ENCODE data around the gene SNX1.
"Not testable (repeated sequence)": the region's sequence is repeated elsewhere in the genome, so short reads cannot be mapped to it uniquely, and the experiment has no call there.

Gene SNX1

DNA sequence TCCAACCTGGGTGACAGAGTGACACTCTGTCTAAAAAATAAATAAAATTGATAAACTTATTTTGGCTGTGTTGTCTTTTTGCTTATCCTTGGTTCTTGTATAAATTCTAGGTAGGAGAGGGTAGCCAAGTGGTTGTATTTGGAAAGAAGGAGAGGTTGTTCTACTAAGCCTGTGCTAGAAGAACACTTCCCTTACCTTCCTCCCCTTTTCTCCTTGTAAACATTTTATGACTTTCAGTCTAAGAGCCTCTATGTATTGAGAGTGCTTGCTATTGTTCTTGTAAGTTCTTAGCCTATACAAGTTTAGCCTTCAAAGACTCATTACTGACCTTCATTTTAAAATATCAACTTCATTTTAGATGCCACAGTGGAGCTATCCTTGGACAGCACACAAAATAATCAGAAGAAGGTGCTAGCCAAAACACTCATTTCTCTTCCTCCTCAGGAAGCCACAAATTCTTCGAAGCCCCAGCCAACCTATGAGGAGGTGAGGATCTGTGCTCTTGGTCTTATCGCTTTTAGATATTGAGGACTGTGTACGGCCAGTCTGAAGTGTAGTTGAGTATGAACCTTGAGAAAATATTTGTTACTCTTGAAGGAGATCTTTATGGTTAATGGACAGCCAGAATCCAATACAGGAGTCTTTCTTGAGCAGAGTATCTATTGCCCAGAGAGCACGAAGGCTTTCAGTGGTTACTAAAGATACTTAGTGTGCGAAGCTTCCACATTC lies 22.1 kb downstream of the SNX1 start:
- no peak overlapping the region for H3K4me3 ChIP-seq (ENCODE audit: low read length)
- TF ChIP-seq ZNF274 (IDR thresholded peaks at IDR 0.05; ENCODE audit: low read depth, low read length), result no peak

DNA sequence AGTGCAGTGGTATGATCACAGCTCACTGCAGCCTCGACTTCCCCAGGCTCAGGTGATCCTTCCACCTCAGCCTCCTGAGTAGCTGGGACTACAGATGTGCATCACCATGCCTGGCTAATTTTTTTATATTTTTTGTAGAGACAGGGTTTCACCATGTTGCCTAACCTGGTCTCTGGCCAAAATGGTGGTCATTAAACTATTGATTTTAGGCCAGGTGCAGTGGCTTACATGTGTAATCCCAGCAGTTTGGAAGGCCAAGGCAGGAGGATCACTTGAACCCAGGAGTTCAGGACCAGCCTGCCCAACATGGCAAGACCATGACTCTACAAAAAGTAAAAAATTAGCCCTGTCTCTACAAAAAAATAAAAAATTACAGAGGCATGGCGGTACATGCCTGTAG lies 24.5 kb downstream of the SNX1 start:
- not testable (repeated sequence) for H3K4me3 ChIP-seq (ENCODE audit: low read length)

DNA sequence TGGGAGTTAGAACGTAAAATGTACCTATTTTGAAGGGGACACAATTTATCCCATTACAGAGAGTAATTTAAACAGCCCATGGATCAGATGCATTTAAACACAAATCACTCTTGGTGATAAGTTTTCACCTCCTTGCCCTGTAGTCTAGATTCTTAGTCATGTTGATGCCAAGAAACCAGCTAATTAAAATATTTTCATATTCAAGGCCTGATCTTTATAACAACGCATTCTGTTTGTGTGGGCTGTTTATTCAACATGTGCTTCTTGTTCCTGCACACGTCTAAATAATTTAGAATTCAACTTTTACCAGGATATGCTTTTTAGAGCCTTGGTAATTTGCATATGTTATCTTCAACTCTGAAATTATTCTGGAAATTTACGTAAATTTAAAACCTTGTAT lies 25.8 kb downstream of the SNX1 start:
- no peak overlapping the region for H3K4me3 ChIP-seq (ENCODE audit: low read length)
- no peak for TF ChIP-seq ZNF274 (IDR thresholded peaks at IDR 0.05; ENCODE audit: low read depth, low read length)

DNA sequence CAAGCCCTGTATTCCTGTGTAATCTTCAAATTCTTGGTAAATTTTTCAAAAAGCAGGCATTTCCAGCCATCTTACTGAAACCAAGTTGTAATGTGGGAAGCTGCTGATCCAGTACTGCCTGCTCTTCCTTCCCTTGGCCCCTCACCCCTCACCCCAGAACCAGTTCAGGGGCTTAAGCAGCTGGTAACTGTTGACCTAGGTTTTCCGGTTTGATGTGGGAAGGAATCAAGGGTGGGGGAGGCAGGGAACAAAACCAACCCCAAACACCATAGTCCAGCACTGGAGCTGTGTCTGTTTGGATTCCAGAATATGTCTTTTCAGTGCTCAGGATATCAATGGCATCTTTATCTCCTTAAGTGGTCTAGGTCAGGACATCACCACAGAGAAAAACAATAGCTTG lies 26.7 kb downstream of the SNX1 start:
- no peak overlapping the region for H3K4me3 ChIP-seq (ENCODE audit: low read length)
- TF ChIP-seq ZNF274 (IDR thresholded peaks at IDR 0.05; ENCODE audit: low read depth, low read length), result no peak

DNA sequence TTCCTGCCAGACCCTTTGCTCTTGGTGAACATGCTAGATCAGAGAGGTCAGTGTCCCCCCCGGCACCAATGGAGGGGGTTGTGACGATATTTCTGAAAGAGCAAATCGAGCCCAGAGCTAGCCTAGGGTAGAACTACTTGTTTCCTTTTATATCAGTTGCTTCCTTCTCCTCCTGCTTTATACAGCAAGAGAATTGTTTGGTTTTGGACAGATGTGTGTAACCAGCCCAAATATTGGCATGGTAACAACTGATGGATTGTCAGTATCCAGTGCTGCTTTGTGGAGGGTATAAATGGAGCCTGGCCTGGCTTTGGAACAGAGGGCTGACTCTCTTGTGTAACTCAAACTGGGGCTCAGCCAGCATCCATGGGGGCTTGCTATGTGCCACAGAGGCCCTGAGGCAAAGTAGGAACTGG lies 27.2 kb downstream of the SNX1 start:
- no peak overlapping the region for H3K4me3 ChIP-seq (ENCODE audit: low read length)
- no peak for TF ChIP-seq ZNF274 (IDR thresholded peaks at IDR 0.05; ENCODE audit: low read depth, low read length)

DNA sequence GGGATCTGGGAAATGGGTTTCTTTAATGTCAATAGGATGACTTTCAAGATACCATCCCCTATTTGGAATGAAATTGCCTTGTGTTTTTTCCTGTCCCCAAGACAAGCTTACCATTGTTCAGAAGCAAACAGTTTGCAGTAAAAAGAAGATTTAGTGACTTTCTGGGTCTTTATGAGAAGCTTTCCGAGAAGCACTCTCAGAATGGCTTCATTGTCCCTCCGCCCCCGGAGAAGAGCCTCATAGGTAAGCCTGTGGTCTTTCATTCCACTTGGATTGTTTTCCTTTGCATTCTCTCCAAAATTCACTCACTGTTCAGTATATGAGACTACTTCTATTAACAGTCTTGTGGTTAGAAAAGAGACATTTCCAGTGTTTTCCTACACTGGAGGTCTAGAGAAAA lies 30.2 kb downstream of the SNX1 start:
- TF ChIP-seq ZNF274 (IDR thresholded peaks at IDR 0.05; ENCODE audit: low read depth, low read length), result no peak
- H3K4me3 ChIP-seq (ENCODE audit: low read length), result no peak overlapping the region

DNA sequence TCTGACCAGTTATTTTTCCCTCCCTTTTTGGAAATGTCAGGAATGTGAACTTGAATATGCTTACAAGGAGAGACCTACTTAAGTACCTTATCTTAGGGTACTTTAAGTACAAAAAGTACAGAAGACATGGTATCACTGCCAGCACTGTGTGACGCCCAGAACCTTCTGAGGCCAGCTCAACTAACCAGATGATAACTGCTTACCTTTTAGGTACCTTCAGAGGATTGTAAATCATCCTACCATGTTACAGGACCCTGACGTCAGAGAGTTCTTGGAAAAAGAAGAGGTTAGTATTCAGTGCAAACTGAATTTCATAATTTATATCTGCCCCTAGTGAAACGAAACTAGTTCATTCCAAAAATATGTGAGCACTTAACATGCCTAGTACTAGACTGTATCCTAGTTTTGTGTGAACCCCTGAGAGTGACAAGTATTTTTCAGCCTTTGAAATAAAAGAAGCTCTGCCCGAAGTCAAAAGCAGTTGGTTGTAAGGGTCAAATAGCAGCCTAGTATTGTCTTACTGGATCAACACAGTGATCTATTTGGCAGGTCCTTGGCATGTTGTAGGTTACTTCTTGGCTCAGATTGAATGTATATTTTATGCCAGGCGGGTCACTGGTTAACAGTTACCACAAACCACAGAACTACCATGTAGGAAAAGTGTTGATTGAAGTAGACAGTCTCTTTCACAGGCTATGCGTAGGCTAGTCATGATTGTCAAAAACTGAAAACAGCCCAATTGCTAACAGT lies 31.9 kb downstream of the SNX1 start:
- TF ChIP-seq ZNF274 (IDR thresholded peaks at IDR 0.05; ENCODE audit: low read depth, low read length), result no peak
- no peak overlapping the region for H3K4me3 ChIP-seq (ENCODE audit: low read length)

DNA sequence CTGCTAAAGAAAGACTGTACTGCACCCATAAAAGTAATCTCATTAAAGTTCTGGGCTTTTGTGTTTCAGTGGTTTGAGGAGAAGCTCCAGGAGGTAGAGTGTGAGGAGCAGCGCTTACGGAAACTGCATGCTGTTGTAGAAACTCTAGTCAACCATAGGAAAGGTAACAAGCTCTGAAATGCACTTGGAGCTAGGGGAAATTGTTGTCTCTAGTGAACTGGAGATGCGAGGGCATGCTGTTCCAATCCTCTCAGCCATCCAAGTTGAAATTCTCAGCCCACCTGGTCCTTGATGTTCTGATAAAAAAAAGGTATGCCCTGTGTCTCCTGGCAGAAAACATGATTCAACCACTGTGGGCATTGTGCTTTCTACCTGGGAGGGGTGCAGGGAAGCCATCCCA lies 34.4 kb downstream of the SNX1 start:
- TF ChIP-seq ZNF274 (IDR thresholded peaks at IDR 0.05; ENCODE audit: low read depth, low read length), result no peak
- no peak overlapping the region for H3K4me3 ChIP-seq (ENCODE audit: low read length)

DNA sequence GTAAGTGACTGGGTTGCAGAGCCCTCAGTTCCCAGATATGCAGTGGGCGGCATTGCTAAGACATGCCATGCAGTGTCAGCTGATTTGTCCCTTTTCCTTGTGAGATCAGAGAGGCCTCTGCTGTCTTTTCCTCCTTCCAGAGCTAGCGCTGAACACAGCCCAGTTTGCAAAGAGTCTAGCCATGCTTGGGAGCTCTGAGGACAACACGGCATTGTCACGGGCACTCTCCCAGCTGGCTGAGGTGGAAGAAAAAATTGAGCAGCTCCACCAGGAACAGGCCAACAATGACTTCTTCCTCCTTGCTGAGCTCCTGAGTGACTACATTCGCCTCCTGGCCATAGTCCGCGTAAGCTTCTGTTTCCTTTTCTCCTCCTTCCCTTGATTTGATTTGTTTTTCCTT lies 35.8 kb downstream of the SNX1 start:
- no peak overlapping the region for H3K4me3 ChIP-seq (ENCODE audit: low read length)
- TF ChIP-seq ZNF274 (IDR thresholded peaks at IDR 0.05; ENCODE audit: low read depth, low read length), result no peak

DNA sequence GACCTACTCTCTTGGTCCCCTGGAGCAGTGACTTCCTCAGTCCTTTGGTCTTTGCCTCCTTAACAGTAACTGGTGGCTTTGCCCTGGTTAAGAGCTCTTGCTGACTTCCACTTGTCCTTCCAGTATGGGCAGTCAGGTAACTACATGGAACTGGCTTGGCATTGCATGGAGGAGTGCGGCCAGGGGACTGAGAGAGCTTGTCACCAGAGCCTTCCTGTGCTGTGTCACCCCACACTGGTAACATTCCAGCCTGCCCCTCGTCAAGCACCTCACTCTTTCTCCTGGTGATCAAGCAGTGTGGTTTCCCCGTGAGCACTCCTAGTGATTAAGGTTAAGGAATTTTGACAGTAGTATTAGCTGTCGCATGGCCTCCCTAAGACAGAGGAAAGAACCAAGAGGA lies 36.4 kb downstream of the SNX1 start:
- no peak for TF ChIP-seq ZNF274 (IDR thresholded peaks at IDR 0.05; ENCODE audit: low read depth, low read length)

DNA sequence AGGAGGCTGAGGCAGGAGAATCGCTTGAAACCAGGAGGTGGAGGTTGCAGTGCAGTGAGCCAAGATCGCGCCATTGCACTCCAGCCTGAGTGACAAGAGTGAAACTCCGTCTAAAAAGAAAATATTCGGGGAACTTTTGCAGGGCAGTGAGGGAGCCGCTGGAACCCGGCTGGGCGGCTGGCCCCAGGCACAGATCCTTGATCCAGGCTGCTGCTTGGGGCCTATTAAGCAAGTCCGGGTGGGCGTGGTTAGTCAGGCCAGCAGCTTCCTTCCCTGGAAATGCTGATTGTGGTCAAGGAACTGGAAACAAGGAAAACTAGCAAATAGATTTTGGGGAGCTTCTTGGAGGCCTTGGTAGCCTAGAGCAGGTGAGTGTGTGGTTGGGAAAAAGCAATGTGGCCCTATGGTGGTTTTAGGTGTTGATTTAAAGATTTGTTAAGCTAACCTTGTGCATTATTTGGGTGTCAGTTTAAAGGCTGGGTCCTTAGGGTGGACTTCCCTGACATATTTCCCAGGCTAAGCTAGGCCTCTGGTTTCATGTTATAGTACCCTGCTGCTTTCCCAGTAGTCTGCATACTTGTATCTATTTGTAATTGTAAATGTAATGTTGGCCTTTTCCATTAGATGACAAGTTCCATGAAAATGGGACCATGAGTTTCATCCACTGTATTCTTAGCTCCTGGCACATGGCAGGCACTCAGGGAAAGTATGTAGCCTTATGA lies 38.0 kb downstream of the SNX1 start:
- no peak overlapping the region for H3K4me3 ChIP-seq (ENCODE audit: low read length)
- TF ChIP-seq ZNF274 (IDR thresholded peaks at IDR 0.05; ENCODE audit: low read depth, low read length), result no peak

More for the DNA sequence above, 36.4 kb downstream of the SNX1 start:
- H3K4me3 ChIP-seq (ENCODE audit: low read length), result no peak overlapping the region

DNA sequence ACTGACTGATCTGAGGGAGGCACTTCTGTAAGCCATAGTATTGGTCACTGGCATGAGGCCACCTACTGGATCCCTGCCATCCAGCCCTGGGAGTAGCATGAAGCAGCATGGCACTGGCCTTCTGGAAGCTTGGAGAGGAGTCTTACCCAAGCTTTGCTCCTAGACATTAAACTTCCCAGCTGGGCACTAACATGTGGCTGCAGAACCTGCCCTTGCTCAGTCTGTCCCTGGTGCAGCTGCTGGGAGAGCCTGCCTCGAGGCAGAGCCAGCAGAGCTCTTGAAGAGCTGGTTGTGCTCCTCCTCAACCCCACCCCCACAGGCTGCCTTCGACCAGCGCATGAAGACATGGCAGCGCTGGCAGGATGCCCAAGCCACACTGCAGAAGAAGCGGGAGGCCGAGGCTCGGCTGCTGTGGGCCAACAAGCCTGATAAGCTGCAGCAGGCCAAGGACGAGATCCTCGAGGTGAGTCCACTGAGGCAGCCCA lies 38.6 kb downstream of the SNX1 start:
- no peak overlapping the region for H3K4me3 ChIP-seq (ENCODE audit: low read length)
- TF ChIP-seq ZNF274 (IDR thresholded peaks at IDR 0.05; ENCODE audit: low read depth, low read length), result no peak

DNA sequence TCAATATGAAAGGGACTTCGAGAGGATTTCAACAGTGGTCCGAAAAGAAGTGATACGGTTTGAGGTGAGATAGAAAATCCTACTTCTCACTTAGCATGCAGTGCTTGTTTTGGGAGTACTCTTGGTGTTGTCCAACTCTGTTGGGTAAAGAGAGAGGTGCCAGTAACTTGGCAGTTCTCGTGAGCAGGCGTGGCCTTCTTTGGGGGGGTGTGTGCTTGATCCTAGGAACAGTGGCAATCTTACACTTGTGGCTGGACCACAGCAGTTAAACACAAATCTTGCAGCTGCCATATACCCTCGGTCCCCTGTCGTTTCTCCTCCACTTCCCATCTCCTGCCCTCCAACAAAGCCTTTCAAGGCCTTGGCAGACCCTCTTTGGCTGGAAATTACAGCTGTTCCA lies 40.6 kb downstream of the SNX1 start:
- H3K4me3 ChIP-seq (ENCODE audit: low read length), result no peak overlapping the region

DNA sequence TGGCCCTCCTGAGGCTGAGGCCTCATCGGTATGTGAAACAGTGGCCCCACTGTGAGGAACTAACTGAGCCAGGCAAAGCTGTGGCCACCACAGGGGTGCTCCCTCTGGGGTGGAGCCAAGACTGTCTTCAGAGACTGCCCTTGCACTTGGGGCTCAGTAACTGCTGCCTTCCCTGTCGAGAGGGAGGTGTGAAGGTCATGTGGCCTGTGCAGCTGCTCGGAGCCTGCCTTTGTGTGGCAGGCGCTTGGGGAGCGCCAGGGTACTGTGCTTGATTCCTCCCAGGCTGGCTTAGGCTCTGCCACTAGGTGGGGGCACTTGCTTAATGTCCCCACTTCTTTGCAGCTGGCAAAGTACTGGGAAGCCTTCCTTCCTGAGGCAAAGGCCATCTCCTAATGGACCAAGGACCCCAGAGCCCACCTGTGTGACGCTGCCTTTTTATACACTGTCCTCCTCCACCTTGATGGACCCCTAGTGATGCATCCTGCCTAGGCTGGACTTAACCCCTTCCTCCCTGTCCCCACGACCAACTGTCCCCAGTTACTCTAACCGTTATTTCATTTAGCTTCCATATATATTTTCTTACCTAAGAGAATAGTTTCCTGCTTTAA lies 41.5 kb downstream of the SNX1 start:
- TF ChIP-seq ZNF274 (IDR thresholded peaks at IDR 0.05; ENCODE audit: low read depth, low read length), result no peak
- H3K4me3 ChIP-seq (ENCODE audit: low read length), result no peak overlapping the region

More for the DNA sequence above, 40.6 kb downstream of the SNX1 start:
- no peak for TF ChIP-seq ZNF274 (IDR thresholded peaks at IDR 0.05; ENCODE audit: low read depth, low read length)
